NCI-H128 (cell line): ENCODE data around the gene ZNF546.
"Not testable (repeated sequence)": the region's sequence is repeated elsewhere in the genome, so short reads cannot be mapped to it uniquely, and the experiment has no call there.

Source experiments
- DNase-seq: peaks from one replicate; lab custom pipeline; 2025; ENCODE audit not compliant: unreplicated experiment; lab: John Stamatoyannopoulos, UW

ZNF546 gene

GRCh38 chr19:39983695-39984300 lies 13.1 kb upstream of the ZNF546 start:
- no peak for DNase-seq

GRCh38 chr19:39986643-39987042 lies 10.2 kb upstream of the ZNF546 start:
- DNase-seq: no peak

- DNase-seq: no peak
These were observed 9.7 kb upstream of the ZNF546 start for GRCh38 chr19:39987167-39987566.

- DNase-seq: no peak
These were observed 9.3 kb upstream of the ZNF546 start for GRCh38 chr19:39987596-39987995.

GRCh38 chr19:39993605-39994004 lies 3.3 kb upstream of the ZNF546 start:
- no peak for DNase-seq

GRCh38 chr19:39994361-39994760 lies 2.5 kb upstream of the ZNF546 start:
- no peak for DNase-seq

GRCh38 chr19:39995794-39996193 lies 1.1 kb upstream of the ZNF546 start:
- DNase-seq: no peak

GRCh38 chr19:39996218-39996810 lies 546 bp upstream of the ZNF546 start:
- DNase-seq: no peak

GRCh38 chr19:39997638-39998216 lies 867 bp downstream of the ZNF546 start:
- no peak for DNase-seq

- no peak for DNase-seq
These were observed 1.6 kb downstream of the ZNF546 start for GRCh38 chr19:39998501-39998900.

GRCh38 chr19:40005691-40006272 lies 8.9 kb downstream of the ZNF546 start:
- DNase-seq: no peak

- DNase-seq: no peak
These were observed 9.4 kb downstream of the ZNF546 start for GRCh38 chr19:40006273-40006691.

- DNase-seq: no peak
These were observed 12.8 kb downstream of the ZNF546 start for GRCh38 chr19:40009674-40010073.

- DNase-seq: no peak
These were observed 17.1 kb downstream of the ZNF546 start for GRCh38 chr19:40013991-40014390.

- no peak for DNase-seq
These were observed 27.1 kb downstream of the ZNF546 start for GRCh38 chr19:40023969-40024368.

GRCh38 chr19:40025938-40026596 lies 29.2 kb downstream of the ZNF546 start:
- no peak for DNase-seq

GRCh38 chr19:40026597-40026970 lies 29.7 kb downstream of the ZNF546 start:
- DNase-seq: no peak

GRCh38 chr19:40033989-40034560 lies 37.2 kb downstream of the ZNF546 start:
- DNase-seq: no peak

- DNase-seq: no peak
These were observed 39.1 kb downstream of the ZNF546 start for GRCh38 chr19:40035996-40036395.

- not testable (repeated sequence) for DNase-seq
These were observed 41.2 kb downstream of the ZNF546 start for GRCh38 chr19:40038047-40038446.

GRCh38 chr19:40041718-40042117 lies 44.9 kb downstream of the ZNF546 start:
- DNase-seq: not testable (repeated sequence)
